SK-MEL-5 (cell line): ENCODE data around the gene PRPSAP2. TPM values are rescaled to one million over a fixed set of nuclear protein-coding genes. Genes with fewer than 3 reads are reported as not detected.
"Not testable (repeated sequence)": the region's sequence is repeated elsewhere in the genome, so short reads cannot be mapped to it uniquely, and the experiment has no call there.

Experiments used
- DNase-seq: peaks from one replicate; pipeline ENCODE4 v3.0.0-alpha.2; 2016; ENCODE audit warnings: low read depth, low spot score
- in situ Hi-C: cut with HindIII; loops from 2 replicates; pipeline ENCODE4 v1.10.0; 2016; ENCODE audit warnings: low sequenced_read_pairs, high pct_unique_total_duplicates, low pct_unique_long_range_greater_than_20kb
- polyA plus RNA-seq, 2 experiments: library from polyadenylated mRNA; depleted of rRNA; stranded (reverse); fragments of >200 nt; gene quantifications; 2 replicates each; pipeline ENCODE4 v1.2.3, GENCODE V29; 2015
- total RNA-seq: library from RNA; depleted of rRNA; stranded (reverse); fragments of >200 nt; shearing (Covaris generic); gene quantifications from 2 replicates; pipeline ENCODE4 v1.2.3, GENCODE V29; 2014; rRNA removed

The PRPSAP2 gene
- total RNA-seq = 61.4 and 63.6 TPM in 2 replicates
- 33.2 and 36.8 TPM in 2 replicates for polyA plus RNA-seq (2015; cell fraction: cytosol; rRNA removed)
- 26.9 and 27.0 TPM in 2 replicates for polyA plus RNA-seq (2015; cell fraction: nucleus; rRNA removed)

- DNase-seq = peak; percentile 97
Observed at GRCh38 chr17:18857864-18858566, at the start of gene PRPSAP2. Gene PRPSAP2 (plus strand): TSS chr17:18858131. CDS start chr17:18865834, 7,703 bp downstream.

GRCh38 chr17:18815924-18816323 lies 42.0 kb upstream of the PRPSAP2 start:
- in situ Hi-C loops, DNase-seq: not testable (repeated sequence)

More at GRCh38 chr17:18857864-18858566, at the start of gene PRPSAP2:
- in situ Hi-C loops = no loop called here

- peak; percentile 80 for DNase-seq
Observed at GRCh38 chr17:18816489-18817371, 41.2 kb upstream of the PRPSAP2 start.

GRCh38 chr17:18821430-18821829 lies 36.5 kb upstream of the PRPSAP2 start:
- in situ Hi-C loops, DNase-seq: not testable (repeated sequence)

More at GRCh38 chr17:18816489-18817371, 41.2 kb upstream of the PRPSAP2 start:
- in situ Hi-C loops = not testable (repeated sequence)

GRCh38 chr17:18827613-18828012 lies 30.3 kb upstream of the PRPSAP2 start:
- in situ Hi-C loops, DNase-seq: not testable (repeated sequence)

- in situ Hi-C loops = no loop called here
- no peak for DNase-seq
Observed at GRCh38 chr17:18848501-18848900, 9.4 kb upstream of the PRPSAP2 start.

GRCh38 chr17:18850679-18851078 lies 7.3 kb upstream of the PRPSAP2 start:
- in situ Hi-C loops = no loop called here
- no peak for DNase-seq

GRCh38 chr17:18851201-18851600 lies 6.7 kb upstream of the PRPSAP2 start:
- in situ Hi-C loops = no loop called here
- DNase-seq = no peak

GRCh38 chr17:18854956-18855355 lies 3.0 kb upstream of the PRPSAP2 start:
- no peak for DNase-seq
- in situ Hi-C loops = no loop called here

- in situ Hi-C loops = no loop called here
- DNase-seq = peak; percentile 96
Observed at GRCh38 chr17:18855831-18856569, 1.9 kb upstream of the PRPSAP2 start.

- in situ Hi-C loops = no loop called here
- no peak for DNase-seq
Observed at GRCh38 chr17:18856570-18856915, 1.4 kb upstream of the PRPSAP2 start.

GRCh38 chr17:18858567-18859245 lies 775 bp downstream of the PRPSAP2 start:
- in situ Hi-C loops = no loop called here
- no peak for DNase-seq

- no peak for DNase-seq
- in situ Hi-C loops = no loop called here
Observed at GRCh38 chr17:18859256-18859655, 1.3 kb downstream of the PRPSAP2 start.

- in situ Hi-C loops = no loop called here
- no peak for DNase-seq
Observed at GRCh38 chr17:18860161-18860972, 2.4 kb downstream of the PRPSAP2 start.

- in situ Hi-C loops = no loop called here
- no peak for DNase-seq
Observed at GRCh38 chr17:18862011-18862410, 4.1 kb downstream of the PRPSAP2 start.

GRCh38 chr17:18864996-18865395 lies 7.1 kb downstream of the PRPSAP2 start:
- DNase-seq, in situ Hi-C loops: not testable (repeated sequence)
